ENCODE results near the gene GDI2.
A peak's percentile ranks its signal among the peaks of the same experiment; 100 is the strongest.
"Not testable (repeated sequence)": the region's sequence is repeated elsewhere in the genome, so short reads cannot be mapped to it uniquely, and the experiment has no call there.

GDI2 gene

DNA sequence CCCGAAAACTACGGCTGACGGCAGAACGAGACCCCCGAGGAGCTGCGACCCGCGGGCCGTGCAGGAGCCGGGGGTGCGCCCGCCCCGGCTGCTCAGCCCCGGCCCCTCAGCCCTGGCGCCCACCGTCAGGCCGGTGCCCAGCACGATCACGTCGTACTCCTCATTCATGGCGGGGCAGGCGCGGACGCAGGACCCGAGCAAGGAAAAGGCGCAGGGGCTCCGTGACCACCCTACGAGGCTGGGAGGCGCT, 218 bp downstream of the GDI2 start:
- peak overlapping the region; percentile 96 to 98 for H3K27ac ChIP-seq
- no peak for DNase-seq (ENCODE audit: low spot score)
- H3K4me3 ChIP-seq = peak overlapping the region; percentile 91
- TF ChIP-seq, protein P1, sequence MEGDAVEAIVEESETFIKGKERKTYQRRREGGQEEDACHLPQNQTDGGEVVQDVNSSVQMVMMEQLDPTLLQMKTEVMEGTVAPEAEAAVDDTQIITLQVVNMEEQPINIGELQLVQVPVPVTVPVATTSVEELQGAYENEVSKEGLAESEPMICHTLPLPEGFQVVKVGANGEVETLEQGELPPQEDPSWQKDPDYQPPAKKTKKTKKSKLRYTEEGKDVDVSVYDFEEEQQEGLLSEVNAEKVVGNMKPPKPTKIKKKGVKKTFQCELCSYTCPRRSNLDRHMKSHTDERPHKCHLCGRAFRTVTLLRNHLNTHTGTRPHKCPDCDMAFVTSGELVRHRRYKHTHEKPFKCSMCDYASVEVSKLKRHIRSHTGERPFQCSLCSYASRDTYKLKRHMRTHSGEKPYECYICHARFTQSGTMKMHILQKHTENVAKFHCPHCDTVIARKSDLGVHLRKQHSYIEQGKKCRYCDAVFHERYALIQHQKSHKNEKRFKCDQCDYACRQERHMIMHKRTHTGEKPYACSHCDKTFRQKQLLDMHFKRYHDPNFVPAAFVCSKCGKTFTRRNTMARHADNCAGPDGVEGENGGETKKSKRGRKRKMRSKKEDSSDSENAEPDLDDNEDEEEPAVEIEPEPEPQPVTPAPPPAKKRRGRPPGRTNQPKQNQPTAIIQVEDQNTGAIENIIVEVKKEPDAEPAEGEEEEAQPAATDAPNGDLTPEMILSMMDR (IDR thresholded peaks at IDR 0.05) = no peak

DNA sequence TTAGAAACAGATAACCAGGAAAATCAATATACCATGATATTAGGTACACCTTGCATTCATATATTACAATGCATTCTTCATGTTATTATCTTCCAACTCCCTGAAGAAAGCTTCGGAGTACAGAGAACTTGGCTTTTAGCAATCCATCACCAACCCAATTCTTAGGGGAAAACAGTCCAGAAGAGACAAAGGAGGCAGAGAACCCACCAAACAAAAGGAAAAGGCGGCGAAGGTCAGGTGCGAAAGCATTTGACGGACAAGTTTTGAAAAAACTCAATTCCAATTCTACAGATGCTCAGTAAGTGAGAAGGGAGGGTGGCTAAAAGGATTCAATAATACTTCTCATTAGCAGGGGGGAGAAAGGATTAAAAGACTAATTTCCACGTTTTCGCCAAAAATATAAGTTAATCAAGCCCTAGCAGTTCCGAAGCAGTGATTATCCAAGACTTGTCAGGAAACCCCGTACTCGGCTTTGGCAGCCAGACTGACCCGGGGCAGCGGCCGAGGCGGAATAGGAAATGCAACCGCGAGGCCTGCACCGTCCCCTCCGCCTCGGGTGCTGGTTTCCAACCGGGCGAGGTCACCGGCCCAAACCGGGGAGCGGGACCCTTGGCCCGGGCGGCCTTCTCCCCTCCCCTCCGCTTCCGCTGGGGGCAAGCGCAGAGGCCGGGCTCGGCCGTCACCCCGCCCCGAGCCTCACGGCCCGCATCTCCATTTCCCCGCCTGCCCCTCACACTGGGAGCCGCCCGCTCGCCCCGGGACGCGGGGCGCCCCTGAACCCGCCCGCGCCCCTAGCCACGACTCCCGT, 747 bp downstream of the GDI2 start:
- DNase-seq (ENCODE audit: low spot score) = peak; percentile 79
- TF ChIP-seq, protein P1 (IDR thresholded peaks at IDR 0.05) = no peak
- H3K4me3 ChIP-seq = peak overlapping the region; percentile 91
- peak overlapping the region; percentile 96 to 98 for H3K27ac ChIP-seq

DNA sequence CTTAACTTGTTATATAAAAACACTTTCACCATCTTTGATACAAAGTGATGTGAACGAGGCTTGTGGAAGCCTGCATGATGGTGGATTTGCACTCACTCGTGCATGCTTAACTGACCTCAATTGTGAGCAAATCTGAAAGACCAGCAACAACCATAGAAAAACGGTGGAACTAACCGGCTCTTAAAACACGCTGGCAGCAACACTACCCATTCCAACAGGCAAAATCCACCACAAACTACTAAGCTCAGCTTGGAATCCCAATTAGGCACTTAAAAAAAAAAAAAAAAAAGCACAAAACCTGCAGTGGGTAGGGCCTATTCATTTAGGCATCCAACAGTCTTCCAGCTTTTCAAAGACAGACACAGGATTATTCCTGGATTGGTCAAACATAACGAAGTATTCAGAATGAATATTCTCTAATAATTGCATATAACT, 1.8 kb downstream of the GDI2 start:
- TF ChIP-seq, protein P1 (IDR thresholded peaks at IDR 0.05) = no peak
- Histone ChIP-seq H3K27ac (no peak overlapping the region), H3K4me3 (peak overlapping the region; percentile 91)
- DNase-seq (ENCODE audit: low spot score) = no peak

DNA sequence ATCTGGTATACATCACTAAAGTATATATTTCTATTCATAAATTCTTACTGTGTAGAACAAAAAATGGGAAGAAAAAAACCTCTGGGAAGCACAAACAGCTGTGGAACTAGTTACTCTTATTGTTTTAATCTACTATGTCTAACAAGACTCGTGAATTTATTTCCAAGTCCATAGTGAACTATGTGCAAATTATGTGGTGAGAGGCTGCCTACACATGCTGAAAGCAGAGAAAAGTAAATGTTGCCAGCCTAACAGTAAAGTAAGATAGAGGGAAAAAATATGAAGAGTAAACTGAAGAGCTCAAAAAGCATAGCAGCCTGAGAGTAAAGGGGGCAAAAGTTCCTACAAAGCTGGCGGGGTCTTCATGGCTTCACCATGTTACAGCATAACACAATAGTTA, 3.0 kb downstream of the GDI2 start:
- H3K27ac ChIP-seq = peak overlapping the region in 1 of 2 donors; percentile 8
- TF ChIP-seq, protein P1 (IDR thresholded peaks at IDR 0.05) = no peak

DNA sequence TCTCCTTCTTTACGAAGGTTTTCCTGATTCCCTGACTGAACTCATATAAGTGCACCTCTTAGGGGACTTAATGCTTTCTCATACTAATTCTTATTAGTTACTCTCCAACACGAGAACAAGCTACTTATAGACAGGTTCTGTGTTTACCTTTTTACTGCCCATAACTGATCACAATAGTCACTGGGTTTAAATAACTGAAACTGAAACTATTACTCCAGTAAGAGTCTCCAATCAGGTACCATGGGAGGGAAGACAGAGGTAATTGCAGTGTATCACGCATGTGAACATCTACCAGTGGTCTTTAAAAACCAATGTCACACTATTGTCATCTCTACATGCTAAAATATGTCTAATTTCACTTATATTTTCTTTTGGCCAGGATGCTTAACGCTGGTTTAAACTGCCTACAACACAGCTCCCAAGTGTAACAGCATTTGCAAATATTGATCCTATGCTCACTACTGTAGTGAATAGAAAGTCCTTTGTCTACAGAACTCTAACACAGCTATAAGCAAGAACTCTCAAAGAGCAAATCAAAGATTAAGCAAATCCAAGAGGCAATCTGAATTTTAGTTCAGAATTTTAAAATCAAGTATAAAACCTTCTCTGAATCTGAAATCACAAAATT, 3.6 kb downstream of the GDI2 start:
- no peak for DNase-seq (ENCODE audit: low spot score)
- TF ChIP-seq, protein P1 (IDR thresholded peaks at IDR 0.05) = no peak
- Histone ChIP-seq H3K27ac (peak overlapping the region in 1 of 2 donors; percentile 8), H3K4me3 (peak overlapping the region; percentile 17)

More for the DNA sequence above, 3.0 kb downstream of the GDI2 start:
- DNase-seq (ENCODE audit: low spot score) = no peak
- peak overlapping the region; percentile 91 for H3K4me3 ChIP-seq

DNA sequence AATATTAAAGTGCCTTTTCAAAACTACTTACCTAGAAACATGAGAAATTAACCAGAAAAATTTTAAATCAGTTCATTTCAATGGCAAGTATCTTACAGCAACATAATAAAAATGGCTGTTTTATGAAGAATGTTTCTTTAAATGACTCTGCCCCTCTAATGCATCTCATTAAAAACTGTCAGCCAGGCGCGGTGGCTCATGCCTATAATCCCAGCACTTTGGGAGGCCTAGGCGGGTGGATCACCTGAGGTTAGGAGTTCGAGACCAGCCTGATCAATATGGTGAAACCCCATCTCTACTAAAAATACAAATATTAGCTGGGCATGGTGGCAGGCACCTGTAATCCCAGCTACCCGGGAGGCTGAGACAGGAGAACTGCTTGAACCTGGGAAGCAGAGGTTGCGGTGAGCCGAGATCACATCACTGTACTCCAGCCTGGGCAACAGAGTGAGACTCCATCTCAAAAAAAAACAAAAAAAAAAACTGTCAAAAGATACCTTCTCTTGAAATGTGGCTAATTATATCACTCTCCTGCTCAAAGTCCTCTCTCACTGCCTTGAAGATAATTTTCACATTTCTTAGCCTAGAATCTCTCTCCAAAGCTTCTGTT, 4.3 kb downstream of the GDI2 start:
- H3K27ac ChIP-seq, H3K4me3 ChIP-seq: not testable (repeated sequence)

DNA sequence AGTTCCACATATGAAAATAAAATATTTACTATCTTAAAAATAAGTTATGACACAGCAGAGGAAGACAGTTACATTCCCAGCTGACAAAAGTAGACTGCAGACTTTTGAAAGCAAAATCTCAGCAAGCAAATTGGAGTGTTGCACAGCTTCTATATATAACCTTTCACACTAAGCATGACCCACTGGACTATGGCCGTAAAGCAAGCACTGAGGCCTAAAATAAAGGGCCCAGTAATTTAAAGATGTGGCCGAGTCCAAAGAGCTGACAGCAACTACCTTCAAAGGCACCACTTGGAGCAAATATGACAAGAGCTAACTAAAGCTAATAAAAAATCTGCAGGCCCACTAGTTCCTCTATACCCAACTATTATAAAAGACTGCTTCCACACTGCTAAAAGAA, 6.5 kb downstream of the GDI2 start:
- TF ChIP-seq, protein P1 (IDR thresholded peaks at IDR 0.05) = no peak
- no peak for DNase-seq (ENCODE audit: low spot score)
- no peak overlapping the region for H3K4me3 ChIP-seq
- no peak overlapping the region for H3K27ac ChIP-seq

More for the DNA sequence above, 4.3 kb downstream of the GDI2 start:
- DNase-seq (ENCODE audit: low spot score) = not testable (repeated sequence)
